IMR-90 (cell line): Measurements from ENCODE around the gene RAD18. TPM values are rescaled to one million over a fixed set of nuclear protein-coding genes. Genes with fewer than 3 reads are reported as not detected.

ENCODE experiments used
- ATAC-seq: fragments of 200-7000 bp; cut with Tn5 transposase; 2 replicates; pipeline ENCODE4 v1.9.1; 2020; ENCODE audit warnings: low read depth, mild to moderate bottlenecking, moderate library complexity
- BruUV-seq: library from RNA; stranded (reverse); fragments of 400-500 nt; replicated peaks from 2 replicates; lab custom pipeline; 2021; lab: Mats Ljungman, UMichigan
- CTCF ChIA-PET: fragments of 300-600 bp; formaldehyde crosslinking; extraction: SDS; loops from one replicate; lab custom pipeline; 2021; ENCODE audit warnings: antibody characterized with exemption; lab: Yijun Ruan, JAX
- POLR2A ChIA-PET: fragments of 300-600 bp; sonication (Branson Sonifier 250); formaldehyde crosslinking; loops from one replicate; lab custom pipeline; 2022; ENCODE audit warnings: antibody characterized with exemption; ENCODE audit not compliant: unreplicated experiment; lab: Charles Lee
- DNase-seq: peaks from one replicate; pipeline ENCODE4 v3.0.0; 2013
- H2AFZ ChIP-seq: replicated peaks from 2 replicates; pipeline ENCODE3; 2013; ENCODE audit warnings: low read length, mild to moderate bottlenecking; ENCODE audit not compliant: poor library complexity
- H2AK5ac ChIP-seq: 2 replicates; pipeline ENCODE4 v1.6.1; 2013; ENCODE audit warnings: low read depth, low read length, inconsistent platforms
- H2AK9ac ChIP-seq: replicated peaks from 2 replicates; pipeline ENCODE3; 2013; ENCODE audit warnings: mild to moderate bottlenecking, low read depth, low read length, moderate library complexity; ENCODE audit not compliant: poor library complexity
- H2BK120ac ChIP-seq: 2 replicates; pipeline ENCODE4 v1.6.1; 2013; ENCODE audit warnings: low read depth, low read length, inconsistent platforms
- H2BK15ac ChIP-seq: 3 replicates; pipeline ENCODE4 v1.6.1; 2013; ENCODE audit warnings: low read depth, low read length, inconsistent platforms
- H2BK20ac ChIP-seq: 2 replicates; pipeline ENCODE4 v1.6.1; 2013; ENCODE audit warnings: low read depth, mild to moderate bottlenecking, inconsistent platforms, low read length, moderate library complexity
- H2BK5ac ChIP-seq: 2 replicates; pipeline ENCODE4 v1.6.1; 2013; ENCODE audit warnings: mild to moderate bottlenecking, low read depth, low read length, inconsistent platforms; ENCODE audit not compliant: poor library complexity, severe bottlenecking
- H3K14ac ChIP-seq: replicated peaks from 2 replicates; pipeline ENCODE4 v1.6.1; 2013; ENCODE audit warnings: low read depth, low read length, inconsistent platforms
- H3K18ac ChIP-seq: 2 replicates; pipeline ENCODE4 v1.6.1; 2013; ENCODE audit warnings: low read depth, low read length, control low read depth
- H3K23ac ChIP-seq: 2 replicates; pipeline ENCODE4 v1.6.1; 2013; ENCODE audit warnings: low read depth, low read length, inconsistent platforms
- H3K27ac ChIP-seq: 2 replicates; pipeline ENCODE4 v1.5.1; 2013; ENCODE audit warnings: mild to moderate bottlenecking, control low read depth, low read length; ENCODE audit not compliant: insufficient read depth
- H3K27me3 ChIP-seq: 2 replicates; pipeline ENCODE4 v1.6.1; 2013; ENCODE audit warnings: low read length; ENCODE audit not compliant: control insufficient read depth, insufficient read depth
- H3K36me3 ChIP-seq: 2 replicates; pipeline ENCODE4 v1.6.1; 2013; ENCODE audit warnings: low read length, mixed read lengths; ENCODE audit not compliant: control insufficient read depth, insufficient read depth
- H3K4ac ChIP-seq: 2 replicates; pipeline ENCODE4 v1.6.1; 2013; ENCODE audit warnings: low read depth, low read length, inconsistent platforms
- H3K4me1 ChIP-seq: 2 replicates; pipeline ENCODE4 v1.6.1; 2013; ENCODE audit warnings: low read length, mixed read lengths; ENCODE audit not compliant: control insufficient read depth, insufficient read depth
- H3K4me2 ChIP-seq: 2 replicates; pipeline ENCODE4 v1.6.1; 2013; ENCODE audit warnings: low read depth, mild to moderate bottlenecking, control low read depth, low read length, moderate library complexity
- H3K4me3 ChIP-seq: 2 replicates; pipeline ENCODE4 v1.5.1; 2013; ENCODE audit warnings: low read depth, mild to moderate bottlenecking, control low read depth, low read length, moderate library complexity; ENCODE audit not compliant: insufficient read depth
- H3K56ac ChIP-seq: 2 replicates; pipeline ENCODE4 v1.6.1; 2013; ENCODE audit warnings: low read length, inconsistent platforms; ENCODE audit not compliant: insufficient read depth; ENCODE audit errors: extremely low read depth
- H3K79me1 ChIP-seq, 2 experiments: 2 replicates each; pipeline ENCODE4 v1.6.1; 2013; ENCODE audit warnings: low read length in 2 of 2, inconsistent platforms in 1 of 2, low read depth in 1 of 2
- H3K9ac ChIP-seq: 2 replicates; pipeline ENCODE4 v1.6.1; 2013; ENCODE audit warnings: low read depth, low read length, control low read depth
- H3K9me1 ChIP-seq: 2 replicates; pipeline ENCODE4 v1.6.1; 2013; ENCODE audit warnings: low read length, inconsistent platforms; ENCODE audit not compliant: insufficient read depth
- H3K9me3 ChIP-seq: 2 replicates; pipeline ENCODE4 v1.6.1; 2013; ENCODE audit warnings: low read length; ENCODE audit not compliant: control insufficient read depth, insufficient read depth
- H4K20me1 ChIP-seq: 2 replicates; pipeline ENCODE4 v1.6.1; 2013; ENCODE audit warnings: low read length, inconsistent platforms; ENCODE audit not compliant: insufficient read depth
- H4K5ac ChIP-seq: 2 replicates; pipeline ENCODE4 v1.6.1; 2013; ENCODE audit warnings: mild to moderate bottlenecking, low read depth, low read length, control low read depth
- H4K8ac ChIP-seq, 2 experiments: 2 replicates each; pipeline ENCODE4 v1.6.1; 2013; ENCODE audit warnings: low read depth in 2 of 2, low read length in 2 of 2, control low read depth in 1 of 2, inconsistent platforms in 1 of 2
- H4K91ac ChIP-seq: 2 replicates; pipeline ENCODE4 v1.6.1; 2013; ENCODE audit warnings: low read depth, low read length, inconsistent platforms; ENCODE audit not compliant: insufficient read depth
- BHLHE40 ChIP-seq: fragments of 150-350 bp; IDR thresholded peaks from 2 replicates; pipeline ENCODE4 v1.6.1; 2016; ENCODE audit warnings: mild to moderate bottlenecking, low read depth, low read length
- CHD1 ChIP-seq: IDR thresholded peaks from 2 replicates; pipeline ENCODE4 v1.6.1; 2012; ENCODE audit warnings: low read depth, low read length, improper control_type of control experiment
- CTCF ChIP-seq: conservative IDR thresholded peaks from 2 replicates; pipeline ENCODE4 v1.5.1; 2012; ENCODE audit warnings: mild to moderate bottlenecking, low read depth, low read length, improper control_type of control experiment
- MXI1 ChIP-seq: IDR thresholded peaks from 2 replicates; pipeline ENCODE4 v1.6.1; 2012; ENCODE audit warnings: low read depth, mild to moderate bottlenecking, low read length, moderate library complexity, borderline replicate concordance
- NFE2L2 ChIP-seq: fragments of 150-350 bp; IDR thresholded peaks from 2 replicates; pipeline ENCODE4 v1.6.1; 2016; ENCODE audit warnings: low read depth, mild to moderate bottlenecking, low read length
- POLR2A ChIP-seq: IDR thresholded peaks from 2 replicates; pipeline ENCODE4 v1.6.1; 2012; ENCODE audit warnings: mild to moderate bottlenecking, low read depth, low read length
- RAD21 ChIP-seq: IDR thresholded peaks from 2 replicates; pipeline ENCODE4 v1.6.1; 2012; ENCODE audit warnings: low read length, improper control_type of control experiment
- RCOR1 ChIP-seq: IDR thresholded peaks from 2 replicates; pipeline ENCODE4 v1.6.1; 2012; ENCODE audit warnings: mild to moderate bottlenecking, low read length, improper control_type of control experiment; ENCODE audit not compliant: insufficient replicate concordance
- SMC3 ChIP-seq: fragments of 150-350 bp; IDR thresholded peaks from 2 replicates; pipeline ENCODE4 v1.6.1; 2016; ENCODE audit warnings: low read depth, mild to moderate bottlenecking, antibody characterized with exemption, low read length, moderate library complexity
- WGBS, 2 experiments: methylation state at CpG; one replicate each; pipeline versions ENCODE4 v1.1.5 to v1.1.7; 2013; ENCODE audit warnings: missing lambda C conversion rate in 2 of 2; ENCODE audit not compliant: insufficient read length in 1 of 2; ENCODE audit errors: extremely low coverage in 2 of 2; 5-methylcytosine and 5-hydroxymethylcytosine counted together
- dilution Hi-C: fragments of 300-500 bp; cut with HindIII; formaldehyde crosslinking; loops from one replicate; pipeline ENCODE4 v1.14.3; 2018; ENCODE audit warnings: low sequenced_read_pairs; ENCODE audit not compliant: unreplicated experiment
- in situ Hi-C: fragments of 300-500 bp; cut with MboI; formaldehyde crosslinking; loops from 3 replicates; pipeline ENCODE4 v1.14.3; 2019; ENCODE audit warnings: low sequenced_read_pairs, inconsistent platforms, mixed read lengths
- intact Hi-C: fragments of 100-400 bp; cut with micrococcal nuclease; formaldehyde crosslinking; loops from 2 replicates; pipeline ENCODE4 v1.10.0; 2022
- polyA plus RNA-seq, 3 experiments: library from polyadenylated mRNA; depleted of rRNA; stranded (reverse); fragments of >200 nt; gene quantifications; 2 replicates each; pipeline ENCODE4 v1.2.3, GENCODE V29; 2012; ENCODE audit warnings: low replicate concordance in 1 of 3
- total RNA-seq: library from RNA; depleted of rRNA; stranded (reverse); fragments of >200 nt; gene quantifications from 2 replicates; pipeline ENCODE4 v1.2.3, GENCODE V29; 2012
- TF ChIP-seq, protein P1 (sequence below): fragments of 150-350 bp; IDR thresholded peaks from 2 replicates; pipeline ENCODE4 v1.6.1; 2017; ENCODE audit warnings: mild to moderate bottlenecking, antibody characterized with exemption, low read length, low read depth

RAD18 gene
- total and polyA plus RNA-seq, 2 of the 4 experiments (the other 2 are of a cell fraction), result 8.2 to 17.2 TPM

DNA sequence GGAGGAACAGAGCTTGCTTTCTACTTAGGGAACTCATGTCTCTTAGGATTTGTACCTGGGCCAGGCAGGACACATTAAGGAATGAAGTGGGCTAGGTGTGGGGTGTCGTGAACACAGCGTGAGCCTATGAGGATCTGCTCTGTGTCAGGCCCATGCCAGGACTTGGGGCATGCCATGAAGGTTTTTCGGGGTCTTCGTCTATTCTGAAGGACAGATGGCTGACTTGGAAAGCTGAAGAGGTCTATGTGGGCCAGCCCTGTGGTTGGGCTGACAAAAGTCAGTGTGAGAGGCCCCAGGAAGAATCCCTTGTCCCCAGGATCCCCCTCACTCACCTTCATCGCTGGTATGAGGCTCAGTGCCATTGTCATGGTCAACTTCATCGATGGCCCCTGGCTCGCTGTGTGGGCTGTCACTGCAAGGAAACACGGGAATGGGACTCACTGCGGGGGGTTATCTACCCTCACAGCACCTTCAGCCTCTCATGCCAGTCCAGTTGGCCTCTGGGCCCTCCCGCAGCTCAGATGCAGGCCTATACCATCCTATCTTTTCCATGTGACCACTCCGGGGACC, 46.8 kb upstream of the RAD18 start:
- ChIA-PET POLR2A (no interaction called here), CTCF (interaction anchor here (0.7 kb wide), 1 partner anchor 22 kb away, joined by 4 read pairs; no protein-coding TSS in a partner anchor)
- intact Hi-C loops (no loop called here), in situ Hi-C loops (no loop called here), dilution Hi-C loops (no loop called here)
- Histone ChIP-seq H3K36me3 (no peaks in the 10 kb centered on the region), H2AK5ac (no peak overlapping the region), H2BK120ac (no peak overlapping the region), H4K91ac (no peak overlapping the region), H4K8ac (no peak overlapping the region), H2BK15ac (no peak overlapping the region), H4K20me1 (no peaks in the 10 kb centered on the region), H2BK5ac (no peak overlapping the region), H3K18ac (no peak overlapping the region), H3K4ac (no peak overlapping the region), H3K9me1 (no peaks in the 10 kb centered on the region), H3K4me1 (no peaks in the 10 kb centered on the region), H3K56ac (no peak overlapping the region), H3K79me1 (no peaks in the 10 kb centered on the region), H2AK9ac (no peak overlapping the region), H3K27ac (no peak overlapping the region), H2BK20ac (no peak overlapping the region), H3K4me3 (no peak overlapping the region), H3K9ac (no peak overlapping the region), H3K9me3 (no peaks in the 10 kb centered on the region), H4K5ac (no peak overlapping the region), H3K27me3 (peaks cover 5% of the 10 kb centered on the region; the same call in 1 of the 2 replicates), H3K14ac (no peak overlapping the region), H3K4me2 (no peak overlapping the region), H3K23ac (no peak overlapping the region), H2AFZ (no peak overlapping the region)
- TF ChIP-seq, protein P1, sequence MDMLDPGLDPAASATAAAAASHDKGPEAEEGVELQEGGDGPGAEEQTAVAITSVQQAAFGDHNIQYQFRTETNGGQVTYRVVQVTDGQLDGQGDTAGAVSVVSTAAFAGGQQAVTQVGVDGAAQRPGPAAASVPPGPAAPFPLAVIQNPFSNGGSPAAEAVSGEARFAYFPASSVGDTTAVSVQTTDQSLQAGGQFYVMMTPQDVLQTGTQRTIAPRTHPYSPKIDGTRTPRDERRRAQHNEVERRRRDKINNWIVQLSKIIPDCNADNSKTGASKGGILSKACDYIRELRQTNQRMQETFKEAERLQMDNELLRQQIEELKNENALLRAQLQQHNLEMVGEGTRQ, result no peak
- TF ChIP-seq NFE2L2 (no peak), POLR2A (no peak), SMC3 (no peak), CTCF (no peak), MXI1 (no peak), RCOR1 (no peak), BHLHE40 (no peak), CHD1 (no peak), RAD21 (no peak)
- DNase-seq, result no peak
- ATAC-seq, result no peak
- WGBS, 2 experiments, result 80% methylated on average over 1 of the region's 11 CpGs; no CpG with 5 or more reads in 1 of the 2 experiments
- BruUV-seq, result no TSS peak
